ENCODE data around the gene BBS1. TPM values are rescaled to one million over a fixed set of nuclear protein-coding genes. Genes with fewer than 3 reads are reported as not detected.

Gene BBS1
- total RNA-seq, 1 donor from 2014 or later, result 18.8 TPM

GRCh38 chr11:66475349-66476172 lies 34.9 kb upstream of the BBS1 start:
- Histone ChIP-seq H3K36me3 (ENCODE audit: insufficient read depth, low read length) (no peaks in the 10 kb centered on the region), H3K79me2 (ENCODE audit: insufficient read depth, low read length) (peaks cover 16% of the 10 kb centered on the region), H4K20me1 (ENCODE audit: insufficient read depth, low read length) (peaks cover 17% of the 10 kb centered on the region), H2AFZ (ENCODE audit: low read depth, low read length) (no peak overlapping the region), H3K9ac (ENCODE audit: low read length) (no peak overlapping the region), H3K9me3 (ENCODE audit: insufficient read depth, low read depth, low read length) (no peaks in the 10 kb centered on the region), H3K4me1 (ENCODE audit: insufficient read depth, low read length) (peaks cover 7% of the 10 kb centered on the region), H3K4me3 (ENCODE audit: insufficient read depth, low read depth, low read length) (no peak overlapping the region), H3K27me3 (ENCODE audit: insufficient read depth, low read length) (no peaks in the 10 kb centered on the region), H3K4me2 (ENCODE audit: low read length) (no peak overlapping the region), H3K27ac (ENCODE audit: low read depth, low read length) (no peak overlapping the region)
- peaks cover 14% of the 10 kb centered on the region for H3K36me3 Mint-ChIP-seq (ENCODE audit: low read depth, unreplicated experiment)
- H3K4me1 Mint-ChIP-seq (ENCODE audit: low read depth, unreplicated experiment), result no peaks in the 10 kb centered on the region
- no peak for TF ChIP-seq CTCF (IDR thresholded peaks at IDR 0.05; ENCODE audit: insufficient read depth, low read depth, low read length)
- TF ChIP-seq EZH2 (IDR thresholded peaks at IDR 0.05; ENCODE audit: insufficient read depth, low read length), result no peak
- H3K9me3 Mint-ChIP-seq (ENCODE audit: unreplicated experiment), result no peaks in the 10 kb centered on the region
- no peak for FAIRE-seq
- H3K27me3 Mint-ChIP-seq (ENCODE audit: low read depth, unreplicated experiment), result peaks cover 2% of the 10 kb centered on the region
- no peak for DNase-seq (ENCODE audit: low read depth)
- no peak overlapping the region for H3K27ac Mint-ChIP-seq (ENCODE audit: unreplicated experiment)
- no peak overlapping the region for H3K4me3 Mint-ChIP-seq (ENCODE audit: unreplicated experiment)

GRCh38 chr11:66476173-66476840 lies 34.1 kb upstream of the BBS1 start:
- no peak for TF ChIP-seq EZH2 (IDR thresholded peaks at IDR 0.05; ENCODE audit: insufficient read depth, low read length)
- no peak for TF ChIP-seq CTCF (IDR thresholded peaks at IDR 0.05; ENCODE audit: insufficient read depth, low read depth, low read length)
- Histone ChIP-seq H3K9me3 (ENCODE audit: insufficient read depth, low read depth, low read length) (no peaks in the 10 kb centered on the region), H3K27me3 (ENCODE audit: insufficient read depth, low read length) (no peaks in the 10 kb centered on the region), H3K27ac (ENCODE audit: low read depth, low read length) (no peak overlapping the region), H3K36me3 (ENCODE audit: insufficient read depth, low read length) (no peaks in the 10 kb centered on the region), H2AFZ (ENCODE audit: low read depth, low read length) (no peak overlapping the region), H3K4me2 (ENCODE audit: low read length) (no peak overlapping the region), H3K79me2 (ENCODE audit: insufficient read depth, low read length) (peaks cover 21% of the 10 kb centered on the region), H4K20me1 (ENCODE audit: insufficient read depth, low read length) (peaks cover 17% of the 10 kb centered on the region), H3K4me1 (ENCODE audit: insufficient read depth, low read length) (peaks cover 11% of the 10 kb centered on the region), H3K9ac (ENCODE audit: low read length) (no peak overlapping the region), H3K4me3 (ENCODE audit: insufficient read depth, low read depth, low read length) (no peak overlapping the region)
- no peak for FAIRE-seq
- no peak for DNase-seq (ENCODE audit: low read depth)
- peaks cover 10% of the 10 kb centered on the region for H3K36me3 Mint-ChIP-seq (ENCODE audit: low read depth, unreplicated experiment)
- no peaks in the 10 kb centered on the region for H3K9me3 Mint-ChIP-seq (ENCODE audit: unreplicated experiment)
- H3K27ac Mint-ChIP-seq (ENCODE audit: unreplicated experiment), result no peak overlapping the region
- H3K27me3 Mint-ChIP-seq (ENCODE audit: low read depth, unreplicated experiment), result no peaks in the 10 kb centered on the region
- no peak overlapping the region for H3K4me3 Mint-ChIP-seq (ENCODE audit: unreplicated experiment)
- peaks cover 4% of the 10 kb centered on the region for H3K4me1 Mint-ChIP-seq (ENCODE audit: low read depth, unreplicated experiment)

All from astrocyte (in vitro differentiated cells and primary cell).